HepG2 (cell line): ENCODE data around the gene MFSD2B. TPM values are rescaled to one million over a fixed set of nuclear protein-coding genes. Genes with fewer than 3 reads are reported as not detected.
A peak's percentile ranks its signal among the peaks of the same experiment; 100 is the strongest.

Experiments used
- AHDC1 ChIP-seq: sonication (generic); formaldehyde crosslinking; IDR thresholded peaks from 2 replicates; pipeline ENCODE4 v1.5.1; 2020; ENCODE audit warnings: mild to moderate bottlenecking, missing genetic modification reagents, borderline replicate concordance
- E2F5 ChIP-seq: sonication (generic); formaldehyde crosslinking; conservative IDR thresholded peaks from 2 replicates; pipeline ENCODE4 v1.4.0; 2020; ENCODE audit warnings: missing genetic modification reagents
- FOXJ3 ChIP-seq: sonication (generic); formaldehyde crosslinking; IDR thresholded peaks from 2 replicates; pipeline ENCODE4 v1.4.0; 2020; ENCODE audit warnings: missing genetic modification reagents, mild to moderate bottlenecking, borderline replicate concordance
- GMEB1 ChIP-seq: sonication (generic); formaldehyde crosslinking; IDR thresholded peaks from 2 replicates; pipeline ENCODE4 v1.5.1; 2020; ENCODE audit warnings: missing genetic modification reagents, mild to moderate bottlenecking, borderline replicate concordance
- KDM2A ChIP-seq: sonication (generic); formaldehyde crosslinking; IDR thresholded peaks from 2 replicates; pipeline ENCODE4 v1.4.0; 2020; ENCODE audit warnings: low read depth, missing genetic modification reagents, borderline replicate concordance
- LCORL ChIP-seq, 2 experiments: fragments of 450-650 bp in 1 of 2; sonication (generic) in 1 of 2; formaldehyde crosslinking in 1 of 2; IDR thresholded peaks; 2 replicates each; pipeline versions ENCODE4 v1.5.0 to v1.6.1; 2017 to 2020; ENCODE audit warnings: antibody characterized with exemption in 1 of 2, missing genetic modification reagents in 1 of 2
- NFE2 ChIP-seq: sonication (generic); formaldehyde crosslinking; IDR thresholded peaks from 2 replicates; pipeline ENCODE4 v1.4.0; 2020; ENCODE audit warnings: missing genetic modification reagents
- PHB2 ChIP-seq: fragments of 450-650 bp; IDR thresholded peaks from 2 replicates; pipeline ENCODE4 v1.6.1; 2018; ENCODE audit not compliant: partially characterized antibody
- REST ChIP-seq, 2 experiments: IDR thresholded peaks; 2 replicates each; pipeline ENCODE4 v1.6.1; 2011 to 2012; ENCODE audit warnings: low read length in 2 of 2, borderline replicate concordance in 1 of 2, low read depth in 1 of 2, mild to moderate bottlenecking in 1 of 2, moderate library complexity in 1 of 2
- SNAI1 ChIP-seq: sonication (generic); formaldehyde crosslinking; IDR thresholded peaks from 2 replicates; pipeline ENCODE4 v1.5.0; 2020; ENCODE audit warnings: mild to moderate bottlenecking, missing genetic modification reagents, borderline replicate concordance
- ZBTB7B ChIP-seq: sonication (generic); formaldehyde crosslinking; IDR thresholded peaks from 2 replicates; pipeline ENCODE4 v1.4.0; 2020; ENCODE audit warnings: missing genetic modification reagents
- ZFP1 ChIP-seq: IDR thresholded peaks from 2 replicates; pipeline ENCODE4 v1.6.1; 2016
- ZFY ChIP-seq: sonication (generic); formaldehyde crosslinking; IDR thresholded peaks from 2 replicates; pipeline ENCODE4 v1.4.0; 2020; ENCODE audit warnings: missing genetic modification reagents
- ZNF17 ChIP-seq: sonication (generic); formaldehyde crosslinking; IDR thresholded peaks from 2 replicates; pipeline ENCODE4 v1.5.0; 2020; ENCODE audit warnings: mild to moderate bottlenecking, missing genetic modification reagents
- ZNF772 ChIP-seq: sonication (generic); formaldehyde crosslinking; IDR thresholded peaks from 2 replicates; pipeline ENCODE4 v1.5.0; 2020; ENCODE audit warnings: mild to moderate bottlenecking, missing genetic modification reagents
- polyA plus RNA-seq, 8 experiments: library from polyadenylated mRNA; depleted of rRNA in 3 of 8; stranded (reverse) in 7 of 8; unstranded in 1 of 8; fragments of >200 nt; fragmentation: Illumina TruSeq in 4 of 8; extraction: Trizol in 4 of 8; gene quantifications; 2 replicates each; pipeline versions ENCODE4 v1.2.1 to v1.2.3, GENCODE V29; 2011 to 2016; ENCODE audit warnings: low read depth in 4 of 8, missing spikeins in 1 of 8, mixed read lengths in 1 of 8; ENCODE audit not compliant: insufficient read depth in 1 of 8
- total RNA-seq, 5 experiments: library from RNA; depleted of rRNA; stranded (reverse); fragments of >200 nt; fragmentation: Illumina TruSeq; extraction: Trizol; gene quantifications; 2 replicates each; pipeline ENCODE4 v1.2.3, GENCODE V29; 2016; ENCODE audit warnings: low read depth in 1 of 5

The MFSD2B gene
- total and polyA plus RNA-seq, 2 of the 13 experiments (the other 11 are each of a cell fraction or from before 2014, with no cell fraction given) = 0.21 to 0.93 TPM

DNA sequence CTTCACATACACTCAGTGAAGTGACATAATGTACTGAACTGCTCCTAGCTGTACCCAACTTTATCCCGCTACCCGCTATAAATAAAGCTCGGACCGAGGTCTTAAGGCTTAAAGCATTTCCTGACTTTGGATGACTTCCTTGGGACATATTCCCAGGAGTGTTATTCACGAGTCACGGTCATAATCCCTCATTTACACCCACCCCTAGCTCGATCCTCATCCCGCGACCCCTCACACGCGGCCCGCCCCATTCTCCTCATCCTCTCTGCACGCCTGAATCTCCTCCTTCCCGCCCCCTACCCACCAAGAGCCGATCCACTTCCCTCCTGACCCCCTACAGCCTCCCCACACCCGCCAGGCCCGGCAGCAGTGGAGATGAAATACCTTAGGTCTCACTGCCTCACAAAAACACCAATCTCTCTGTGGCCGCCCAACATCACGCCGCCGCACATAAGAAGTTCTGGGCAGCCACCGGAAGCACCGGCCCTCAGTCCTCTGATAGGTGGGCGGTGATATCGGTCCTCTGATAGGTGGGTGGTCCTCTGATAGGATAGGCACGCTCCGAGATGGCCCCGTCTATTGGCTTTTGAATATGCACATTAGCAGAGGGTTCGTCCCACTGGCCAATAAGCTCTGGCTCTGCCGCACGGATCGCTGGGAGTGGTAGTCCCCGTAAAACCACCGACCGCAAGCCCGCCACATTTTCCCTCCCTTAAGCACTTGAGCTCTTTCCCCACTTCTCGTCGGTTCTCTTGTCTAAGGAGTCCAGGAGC is 37.2 kb downstream of the MFSD2B start, which contains the start of gene WDCP (continued):
- TF ChIP-seq ZFY (CRISPR knock-in tag) = peak; percentile 85
- TF ChIP-seq E2F5 = no peak
- TF ChIP-seq FOXJ3 = peak; percentile 28; the same call in 1 of the 2 replicates
- TF ChIP-seq ZBTB7B (CRISPR knock-in tag) = 0 out of 2 replicates have a peak, but pooled peaks have one; percentile 40
- TF ChIP-seq REST (IDR thresholded peaks at IDR 0.05; ENCODE audit: borderline replicate concordance in 1 of 2, low read depth in 1 of 2, low read length in 2 of 2) = peak in 1 of 2 experiments; percentile 61; a peak in 1 of 4 replicates
- no peak for TF ChIP-seq PHB2
- 0 out of 2 replicates have a peak, but pooled peaks have one; percentile 50 for TF ChIP-seq ZNF772 (CRISPR knock-in tag)
- TF ChIP-seq AHDC1 (CRISPR knock-in tag) = no peak
- TF ChIP-seq NFE2 = no peak
- no peak for TF ChIP-seq LCORL (IDR thresholded peaks at IDR 0.05)
- peak; percentile 27; the same call in 1 of the 2 replicates for TF ChIP-seq LCORL (CRISPR knock-in tag; IDR thresholded peaks at IDR 0.05)
- peak; percentile 61; the same call in 1 of the 2 replicates for TF ChIP-seq SNAI1 (CRISPR knock-in tag)
- no peak for TF ChIP-seq ZNF17 (CRISPR knock-in tag)
- peak; percentile 82; the same call in 1 of the 2 replicates for TF ChIP-seq KDM2A (CRISPR knock-in tag)
- TF ChIP-seq ZFP1 (CRISPR knock-in tag) = no peak; the same call in 1 of the 2 replicates
- peak; percentile 59; the same call in 1 of the 2 replicates for TF ChIP-seq GMEB1 (CRISPR knock-in tag)
